ENCODE data around the gene OPN5.

Gene OPN5

GRCh38 chr6:47862731-47863130 is 80.9 kb downstream of the OPN5 start:
- no peak for DNase-seq (ENCODE audit: low spot score)

- DNase-seq (ENCODE audit: low spot score), result no peak
Observed at GRCh38 chr6:47865206-47865605, 83.4 kb downstream of the OPN5 start.

- DNase-seq (ENCODE audit: low spot score), result no peak
Observed at GRCh38 chr6:47875593-47875992, 93.8 kb downstream of the OPN5 start.
